GM19455 (cell line): ENCODE data around the gene RAB12.
A peak's percentile ranks its signal among the peaks of the same experiment; 100 is the strongest.
"Not testable (repeated sequence)": the region's sequence is repeated elsewhere in the genome, so short reads cannot be mapped to it uniquely, and the experiment has no call there.

ENCODE experiments used
- ATAC-seq: cut with Tn5 transposase; IDR thresholded peaks from one replicate; pipeline ENCODE4 v1.9.1; 2021; ENCODE audit not compliant: unreplicated experiment

The RAB12 gene

GRCh38 chr18:8643326-8643878, 34.2 kb downstream of the RAB12 start:
- ATAC-seq, result no peak

GRCh38 chr18:8647359-8647758, 38.1 kb downstream of the RAB12 start:
- ATAC-seq, result not testable (repeated sequence)

GRCh38 chr18:8651478-8652261, 42.4 kb downstream of the RAB12 start:
- not testable (repeated sequence) for ATAC-seq

GRCh38 chr18:8654503-8655451, 45.5 kb downstream of the RAB12 start:
- no peak for ATAC-seq

GRCh38 chr18:8656232-8656631, 47.0 kb downstream of the RAB12 start:
- ATAC-seq, result no peak

GRCh38 chr18:8657050-8657820, 48.0 kb downstream of the RAB12 start:
- no peak for ATAC-seq

- ATAC-seq, result no peak
Measured at GRCh38 chr18:8657873-8658470, 48.7 kb downstream of the RAB12 start.

GRCh38 chr18:8658858-8659485, 49.7 kb downstream of the RAB12 start:
- ATAC-seq, result no peak

- ATAC-seq, result no peak
Measured at GRCh38 chr18:8659609-8660242, 50.5 kb downstream of the RAB12 start.

- no peak for ATAC-seq
Measured at GRCh38 chr18:8660316-8660715, 51.1 kb downstream of the RAB12 start.

GRCh38 chr18:8661754-8662559, 52.7 kb downstream of the RAB12 start:
- ATAC-seq, result no peak

GRCh38 chr18:8662560-8663255, 53.5 kb downstream of the RAB12 start:
- no peak for ATAC-seq

- ATAC-seq, result no peak
Measured at GRCh38 chr18:8667846-8668245, 58.6 kb downstream of the RAB12 start.

- no peak for ATAC-seq
Measured at GRCh38 chr18:8668381-8668780, 59.1 kb downstream of the RAB12 start.

GRCh38 chr18:8669571-8669970, 60.3 kb downstream of the RAB12 start:
- ATAC-seq, result no peak

GRCh38 chr18:8673256-8674209, 64.3 kb downstream of the RAB12 start:
- peak; percentile 91 for ATAC-seq

- ATAC-seq, result no peak
Measured at GRCh38 chr18:8675057-8675456, 65.8 kb downstream of the RAB12 start.
